Loucy (cell line): Measurements from ENCODE around the gene PHLDA1.

Experiments used
- EZH2phosphoT487 ChIP-seq: fragments of 200-600 bp; IDR thresholded peaks from 2 replicates; pipeline ENCODE4 v1.6.1; 2018; ENCODE audit warnings: antibody characterized with exemption, mild to moderate bottlenecking, moderate library complexity, borderline replicate concordance
- TF ChIP-seq, protein P1 (sequence below): fragments of 200-600 bp; sonication (generic); conservative IDR thresholded peaks from 2 replicates; pipeline ENCODE4 v1.5.1; 2014; ENCODE audit warnings: mild to moderate bottlenecking, antibody characterized with exemption, low read length

DNA sequence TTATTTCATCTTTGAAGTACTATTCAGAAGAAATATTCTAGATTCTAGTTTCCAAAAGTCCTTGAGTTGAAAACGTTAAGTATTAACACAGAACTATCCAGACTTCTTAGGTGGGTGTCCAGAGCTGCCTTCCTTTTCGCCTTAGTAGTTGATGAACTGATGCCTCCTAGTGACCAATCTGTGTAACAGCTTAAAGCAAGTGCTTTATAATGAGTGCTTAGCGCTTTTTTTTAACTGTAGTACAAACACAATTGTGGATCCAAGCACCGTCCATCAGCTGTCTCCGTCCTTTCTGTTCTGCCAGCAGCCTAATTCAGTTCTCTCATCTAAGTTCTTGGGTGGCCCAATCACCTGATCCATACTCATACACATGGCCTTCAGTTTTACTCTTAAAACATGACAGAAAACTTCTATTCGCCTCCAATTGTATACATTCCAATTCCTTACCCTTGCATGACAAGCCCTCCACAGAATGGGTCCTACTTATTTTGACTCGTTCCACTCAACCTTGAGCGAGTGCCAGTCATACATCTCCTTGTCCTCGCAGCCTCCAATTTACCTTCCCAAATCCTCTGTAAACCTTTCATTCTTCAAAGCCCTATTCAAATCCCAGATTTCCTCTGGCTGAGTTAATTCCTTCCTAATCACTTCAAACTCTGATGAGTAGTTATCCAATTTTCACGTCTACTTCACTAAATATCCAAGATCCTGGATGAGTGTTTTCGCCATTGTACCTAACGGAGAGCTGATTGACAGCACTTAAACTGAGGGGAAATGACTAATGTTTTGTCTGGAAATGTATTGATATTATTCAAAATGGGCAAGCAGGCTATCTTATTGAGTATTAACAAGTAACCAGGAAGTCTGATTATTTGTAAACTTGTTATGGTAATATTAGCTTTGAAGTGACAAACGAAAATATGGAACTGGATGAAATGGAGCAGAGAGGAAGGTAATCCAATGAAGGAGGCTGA, 5.8 kb upstream of the PHLDA1 start:
- TF ChIP-seq, protein P1, sequence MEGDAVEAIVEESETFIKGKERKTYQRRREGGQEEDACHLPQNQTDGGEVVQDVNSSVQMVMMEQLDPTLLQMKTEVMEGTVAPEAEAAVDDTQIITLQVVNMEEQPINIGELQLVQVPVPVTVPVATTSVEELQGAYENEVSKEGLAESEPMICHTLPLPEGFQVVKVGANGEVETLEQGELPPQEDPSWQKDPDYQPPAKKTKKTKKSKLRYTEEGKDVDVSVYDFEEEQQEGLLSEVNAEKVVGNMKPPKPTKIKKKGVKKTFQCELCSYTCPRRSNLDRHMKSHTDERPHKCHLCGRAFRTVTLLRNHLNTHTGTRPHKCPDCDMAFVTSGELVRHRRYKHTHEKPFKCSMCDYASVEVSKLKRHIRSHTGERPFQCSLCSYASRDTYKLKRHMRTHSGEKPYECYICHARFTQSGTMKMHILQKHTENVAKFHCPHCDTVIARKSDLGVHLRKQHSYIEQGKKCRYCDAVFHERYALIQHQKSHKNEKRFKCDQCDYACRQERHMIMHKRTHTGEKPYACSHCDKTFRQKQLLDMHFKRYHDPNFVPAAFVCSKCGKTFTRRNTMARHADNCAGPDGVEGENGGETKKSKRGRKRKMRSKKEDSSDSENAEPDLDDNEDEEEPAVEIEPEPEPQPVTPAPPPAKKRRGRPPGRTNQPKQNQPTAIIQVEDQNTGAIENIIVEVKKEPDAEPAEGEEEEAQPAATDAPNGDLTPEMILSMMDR = peak; percentile 94
- TF ChIP-seq EZH2phosphoT487 = no peak
